Peyer's patch (tissue), 4 donors: Measurements from ENCODE around the gene LIME1.

Experiments
- CTCF ChIP-seq, 6 experiments: fragments of 450-650 bp in 4 of 6; fragments of 200-600 bp in 2 of 6; sonication (generic) in 1 of 6; IDR thresholded peaks; one replicate each; pipeline ENCODE4 v1.5.1; 2017 to 2019; ENCODE audit warnings: antibody characterized with exemption in 6 of 6, mild to moderate bottlenecking in 3 of 6, moderate library complexity in 1 of 6
- POLR2A ChIP-seq, 2 donors: fragments of 450-650 bp; IDR thresholded peaks; one replicate each; pipeline ENCODE4 v1.5.1; 2017; ENCODE audit warnings: antibody characterized with exemption in 2 of 2, mild to moderate bottlenecking in 2 of 2, moderate library complexity in 2 of 2

GRCh38 chr20:63701051-63701328 is 35.5 kb upstream of the LIME1 start:
- TF ChIP-seq CTCF (IDR thresholded peaks at IDR 0.05) (no peak), POLR2A (IDR thresholded peaks at IDR 0.05) (no peak)
